Neuronal stem cell (in vitro differentiated cells): ENCODE data around the gene HBP1.
A peak's percentile ranks its signal among the peaks of the same experiment; 100 is the strongest.
"Not testable (repeated sequence)": the region's sequence is repeated elsewhere in the genome, so short reads cannot be mapped to it uniquely, and the experiment has no call there.

Experiments
- DNase-seq: peaks from one replicate; pipeline ENCODE4 v3.0.0-alpha.2; 2013; ENCODE audit warnings: low spot score
- H2AFZ ChIP-seq: one replicate; pipeline ENCODE4 v1.6.1; 2013; ENCODE audit warnings: mild to moderate bottlenecking, low read length, inconsistent platforms
- H2AK5ac ChIP-seq: 2 replicates; pipeline ENCODE4 v1.6.1; 2013; ENCODE audit warnings: low read depth, mild to moderate bottlenecking, inconsistent platforms, low read length, moderate library complexity, mixed read lengths
- H2BK120ac ChIP-seq: 2 replicates; pipeline ENCODE4 v1.6.1; 2013; ENCODE audit warnings: low read depth, mild to moderate bottlenecking, inconsistent platforms, low read length, moderate library complexity, mixed read lengths
- H2BK12ac ChIP-seq: one replicate; pipeline ENCODE4 v1.6.1; 2013; ENCODE audit warnings: low read length, inconsistent platforms
- H2BK15ac ChIP-seq: 2 replicates; pipeline ENCODE4 v1.6.1; 2013; ENCODE audit warnings: mild to moderate bottlenecking, low read length, inconsistent platforms, mixed read lengths
- H2BK5ac ChIP-seq: one replicate; pipeline ENCODE4 v1.6.1; 2013; ENCODE audit warnings: inconsistent platforms, mild to moderate bottlenecking, low read length, moderate library complexity
- H3K14ac ChIP-seq: one replicate; pipeline ENCODE4 v1.6.1; 2013; ENCODE audit warnings: low read length, inconsistent platforms
- H3K18ac ChIP-seq: 2 replicates; pipeline ENCODE4 v1.6.1; 2013; ENCODE audit warnings: low read length, inconsistent platforms
- H3K23ac ChIP-seq: 2 replicates; pipeline ENCODE4 v1.6.1; 2013; ENCODE audit warnings: low read depth, mild to moderate bottlenecking, mixed read lengths, low read length, inconsistent platforms; ENCODE audit not compliant: poor library complexity
- H3K27ac ChIP-seq: replicated peaks from 3 replicates; pipeline ENCODE4 v1.5.1; 2013; ENCODE audit warnings: low read length, inconsistent platforms
- H3K27me3 ChIP-seq, 3 experiments: 2 replicates each; pipeline ENCODE4 v1.6.1; 2013; ENCODE audit warnings: low read length in 3 of 3, mild to moderate bottlenecking in 2 of 3, inconsistent platforms in 1 of 3, low read depth in 1 of 3, mixed read lengths in 1 of 3, moderate library complexity in 1 of 3; ENCODE audit not compliant: control insufficient read depth in 3 of 3, insufficient read depth in 3 of 3
- H3K36me3 ChIP-seq, 2 donors: replicated peaks in 1 of 2; 2 replicates each; pipeline ENCODE4 v1.6.1; 2013; ENCODE audit warnings: low read length in 2 of 2; ENCODE audit not compliant: control insufficient read depth in 2 of 2, insufficient read depth in 2 of 2
- H3K4ac ChIP-seq: 2 replicates; pipeline ENCODE4 v1.6.1; 2013; ENCODE audit warnings: inconsistent platforms, mild to moderate bottlenecking, low read length, moderate library complexity
- H3K4me1 ChIP-seq, 2 donors: 1 replicate in 1 of 2; 2 replicates in 1 of 2; pipeline ENCODE4 v1.6.1; 2013; ENCODE audit warnings: low read length in 2 of 2, low read depth in 1 of 2; ENCODE audit not compliant: control insufficient read depth in 2 of 2, insufficient read depth in 1 of 2
- H3K4me2 ChIP-seq: one replicate; pipeline ENCODE4 v1.6.1; 2013; ENCODE audit warnings: mild to moderate bottlenecking, low read length, inconsistent platforms; ENCODE audit not compliant: insufficient read depth, poor library complexity, severe bottlenecking
- H3K4me3 ChIP-seq, 2 donors: 2 replicates each; pipeline ENCODE4 v1.5.1; 2013; ENCODE audit warnings: low read length in 2 of 2, mild to moderate bottlenecking in 2 of 2, inconsistent platforms in 1 of 2, moderate library complexity in 1 of 2
- H3K79me1 ChIP-seq: one replicate; pipeline ENCODE4 v1.6.1; 2013; ENCODE audit warnings: low read depth, mild to moderate bottlenecking, inconsistent platforms, low read length, moderate library complexity
- H3K9ac ChIP-seq: one replicate; pipeline ENCODE4 v1.6.1; 2013; ENCODE audit warnings: mild to moderate bottlenecking, low read depth, low read length, inconsistent platforms; ENCODE audit not compliant: poor library complexity
- H3K9me3 ChIP-seq, 2 donors: replicated peaks in 1 of 2; 2 replicates each; pipeline versions ENCODE3 to v1.6.1; 2013; ENCODE audit warnings: low read length in 2 of 2, mild to moderate bottlenecking in 2 of 2, inconsistent platforms in 1 of 2, low read depth in 1 of 2, mixed read lengths in 1 of 2, moderate library complexity in 1 of 2; ENCODE audit not compliant: control insufficient read depth in 2 of 2, insufficient read depth in 1 of 2
- H4K8ac ChIP-seq: one replicate; pipeline ENCODE4 v1.6.1; 2013; ENCODE audit warnings: low read depth, mild to moderate bottlenecking, inconsistent platforms, low read length, moderate library complexity
- H4K91ac ChIP-seq: one replicate; pipeline ENCODE4 v1.6.1; 2013; ENCODE audit warnings: low read length, low read depth, mild to moderate bottlenecking, inconsistent platforms; ENCODE audit not compliant: poor library complexity
- WGBS, 2 donors: extraction: QIAGEN DNeasy Blood & Tissue Kit; methylation state at CpG; one replicate each; pipeline ENCODE4 v1.1.7; 2013; ENCODE audit warnings: missing lambda C conversion rate in 2 of 2, mixed read lengths in 1 of 2; ENCODE audit not compliant: insufficient read length in 2 of 2, insufficient replicate concordance in 1 of 2; ENCODE audit errors: extremely low coverage in 2 of 2; 5-methylcytosine and 5-hydroxymethylcytosine counted together

Gene HBP1

GRCh38 chr7:107220806-107221205, 52.0 kb downstream of the HBP1 start:
- not testable (repeated sequence) for DNase-seq, H2AFZ ChIP-seq, H3K27ac ChIP-seq, H3K4ac ChIP-seq, H3K14ac ChIP-seq, H2BK120ac ChIP-seq, H4K8ac ChIP-seq, H3K9ac ChIP-seq, H2BK5ac ChIP-seq, H3K79me1 ChIP-seq, H3K27me3 ChIP-seq, H2BK12ac ChIP-seq, H3K36me3 ChIP-seq, H3K4me2 ChIP-seq, H3K23ac ChIP-seq, H4K91ac ChIP-seq, H3K18ac ChIP-seq, H2AK5ac ChIP-seq, H2BK15ac ChIP-seq, H3K4me3 ChIP-seq, H3K9me3 ChIP-seq
- H3K4me1 ChIP-seq: peaks cover 13 to 28% of the 10 kb centered on the region in 2 donors
- no CpG with 5 or more reads among the region's 6 CpGs for WGBS, 2 donors

DNA sequence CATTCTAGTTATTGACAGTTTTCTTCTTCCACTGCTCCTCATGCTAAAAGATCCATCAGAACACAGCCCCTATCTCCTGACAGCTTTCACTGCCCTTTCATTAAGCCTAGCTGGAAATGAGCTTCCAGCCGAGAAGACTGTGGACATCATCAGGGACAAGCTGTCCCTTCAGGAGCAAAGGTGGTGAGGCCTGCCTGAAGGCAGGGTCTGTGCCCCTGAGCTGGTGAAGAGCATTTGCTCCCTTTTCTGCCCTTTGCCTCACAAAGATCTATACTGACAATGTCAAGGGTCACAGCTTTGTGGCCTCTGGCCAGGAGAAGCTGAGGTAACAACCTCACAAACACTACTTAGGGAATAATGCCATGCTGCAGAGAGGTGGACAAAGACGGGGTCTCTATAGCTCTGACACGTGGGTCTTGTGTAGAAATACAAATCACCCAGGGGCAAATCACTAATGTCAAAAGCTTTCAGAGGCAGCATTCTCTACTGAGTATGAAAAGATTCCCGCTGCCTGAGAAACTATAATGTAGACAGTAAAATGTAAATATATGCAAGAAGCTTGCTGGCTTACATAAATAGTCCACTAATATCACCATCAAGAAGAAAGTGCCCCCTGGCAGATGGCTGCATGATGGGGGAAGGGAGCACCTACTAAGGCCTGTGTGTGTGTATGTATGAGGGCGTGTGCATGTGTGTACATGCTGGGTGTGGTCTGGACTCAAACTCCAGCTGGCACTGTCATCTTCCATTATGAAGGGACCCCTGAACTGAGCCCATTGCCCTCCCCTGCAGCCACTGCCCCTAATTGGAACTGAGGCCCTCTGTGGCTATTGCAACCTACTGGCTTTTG, 55.8 kb downstream of the HBP1 start:
- H2AK5ac ChIP-seq: no peak overlapping the region
- no peaks in the 10 kb centered on the region for H3K27me3 ChIP-seq
- no peak overlapping the region for H3K27ac ChIP-seq
- no peaks in the 10 kb centered on the region for H3K36me3 ChIP-seq
- peak overlapping the region; percentile 47 for H3K14ac ChIP-seq
- H3K23ac ChIP-seq: no peak overlapping the region
- H3K4me2 ChIP-seq: no peak overlapping the region
- no peak for DNase-seq
- no peak overlapping the region for H4K8ac ChIP-seq
- H2BK12ac ChIP-seq: no peak overlapping the region
- no peak overlapping the region for H3K9ac ChIP-seq
- no peaks in the 10 kb centered on the region for H3K9me3 ChIP-seq
- H4K91ac ChIP-seq: no peak overlapping the region
- H3K4ac ChIP-seq: no peak overlapping the region
- H3K18ac ChIP-seq: no peak overlapping the region
- no peak overlapping the region for H3K4me3 ChIP-seq
- no CpG with 5 or more reads among the region's 5 CpGs for WGBS, 2 donors
- no peak overlapping the region for H2BK5ac ChIP-seq
- no peak overlapping the region for H2AFZ ChIP-seq
- H2BK120ac ChIP-seq: no peak overlapping the region
- H3K79me1 ChIP-seq: peaks cover 2% of the 10 kb centered on the region
- peaks cover 13 to 34% of the 10 kb centered on the region in 2 donors for H3K4me1 ChIP-seq
- no peak overlapping the region for H2BK15ac ChIP-seq

DNA sequence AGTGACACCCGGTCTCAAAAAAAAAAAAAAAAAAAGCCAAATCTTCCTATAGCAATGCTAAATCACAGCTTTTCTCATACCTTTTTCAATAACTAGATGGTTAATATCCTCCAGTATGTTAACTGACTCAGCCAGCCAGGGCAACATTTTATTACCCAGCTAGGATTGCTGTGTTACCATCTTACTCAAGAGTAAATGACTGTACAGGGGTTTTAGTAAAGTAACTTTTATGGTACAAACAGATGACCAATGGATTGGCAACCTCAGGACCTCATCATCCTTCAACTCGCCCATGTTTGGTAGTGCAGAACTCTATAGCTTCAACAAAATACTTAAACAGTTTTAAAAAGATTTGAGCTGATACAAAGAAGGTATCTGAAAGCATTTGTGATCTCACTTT, 59.5 kb downstream of the HBP1 start:
- H3K4me3 ChIP-seq: no peak overlapping the region
- no peaks in the 10 kb centered on the region for H3K36me3 ChIP-seq
- H2BK120ac ChIP-seq: no peak overlapping the region
- no peak overlapping the region for H2AK5ac ChIP-seq
- DNase-seq: no peak
- no CpG with 5 or more reads among the region's 2 CpGs for WGBS, 2 donors
- no peak overlapping the region for H4K91ac ChIP-seq
- no peaks in the 10 kb centered on the region for H3K9me3 ChIP-seq
- no peak overlapping the region for H4K8ac ChIP-seq
- H3K9ac ChIP-seq: no peak overlapping the region
- H3K27ac ChIP-seq: no peak overlapping the region
- no peak overlapping the region for H3K14ac ChIP-seq
- no peak overlapping the region for H3K4ac ChIP-seq
- H3K4me1 ChIP-seq: peaks cover 13 to 26% of the 10 kb centered on the region in 2 donors
- H2BK5ac ChIP-seq: no peak overlapping the region
- no peak overlapping the region for H2AFZ ChIP-seq
- no peak overlapping the region for H3K4me2 ChIP-seq
- no peak overlapping the region for H3K18ac ChIP-seq
- H2BK15ac ChIP-seq: no peak overlapping the region
- no peaks in the 10 kb centered on the region for H3K27me3 ChIP-seq
- H3K23ac ChIP-seq: no peak overlapping the region
- peaks cover under 1% of the 10 kb centered on the region for H3K79me1 ChIP-seq
- H2BK12ac ChIP-seq: no peak overlapping the region

- WGBS, 2 donors: no CpG with 5 or more reads among the region's 3 CpGs
- H3K4me1 ChIP-seq: peaks cover 4 to 8% of the 10 kb centered on the region in 2 donors
These were observed 61.5 kb downstream of the HBP1 start for GRCh38 chr7:107230334-107230733.

More at GRCh38 chr7:107230334-107230733, 61.5 kb downstream of the HBP1 start:
- Histone ChIP-seq H4K8ac (no peak overlapping the region), H3K4me3 (no peak overlapping the region), H2BK5ac (no peak overlapping the region), H4K91ac (no peak overlapping the region), H2AFZ (no peak overlapping the region), H2BK120ac (no peak overlapping the region), H3K9ac (no peak overlapping the region), H2BK15ac (no peak overlapping the region), H3K79me1 (no peaks in the 10 kb centered on the region), H3K27ac (no peak overlapping the region), H3K4ac (no peak overlapping the region), H3K23ac (no peak overlapping the region), H2BK12ac (no peak overlapping the region), H3K27me3 (no peaks in the 10 kb centered on the region), H3K18ac (no peak overlapping the region), H3K4me2 (no peak overlapping the region), H2AK5ac (no peak overlapping the region), H3K36me3 (no peaks in the 10 kb centered on the region), H3K9me3 (no peaks in the 10 kb centered on the region), H3K14ac (no peak overlapping the region)
- no peak for DNase-seq
